ENCODE results near the gene DDX47.

GRCh38 chr12:12784911-12785814, 28.0 kb upstream of the DDX47 start, which contains the start of gene APOLD1:
- TF ChIP-seq, protein P1, sequence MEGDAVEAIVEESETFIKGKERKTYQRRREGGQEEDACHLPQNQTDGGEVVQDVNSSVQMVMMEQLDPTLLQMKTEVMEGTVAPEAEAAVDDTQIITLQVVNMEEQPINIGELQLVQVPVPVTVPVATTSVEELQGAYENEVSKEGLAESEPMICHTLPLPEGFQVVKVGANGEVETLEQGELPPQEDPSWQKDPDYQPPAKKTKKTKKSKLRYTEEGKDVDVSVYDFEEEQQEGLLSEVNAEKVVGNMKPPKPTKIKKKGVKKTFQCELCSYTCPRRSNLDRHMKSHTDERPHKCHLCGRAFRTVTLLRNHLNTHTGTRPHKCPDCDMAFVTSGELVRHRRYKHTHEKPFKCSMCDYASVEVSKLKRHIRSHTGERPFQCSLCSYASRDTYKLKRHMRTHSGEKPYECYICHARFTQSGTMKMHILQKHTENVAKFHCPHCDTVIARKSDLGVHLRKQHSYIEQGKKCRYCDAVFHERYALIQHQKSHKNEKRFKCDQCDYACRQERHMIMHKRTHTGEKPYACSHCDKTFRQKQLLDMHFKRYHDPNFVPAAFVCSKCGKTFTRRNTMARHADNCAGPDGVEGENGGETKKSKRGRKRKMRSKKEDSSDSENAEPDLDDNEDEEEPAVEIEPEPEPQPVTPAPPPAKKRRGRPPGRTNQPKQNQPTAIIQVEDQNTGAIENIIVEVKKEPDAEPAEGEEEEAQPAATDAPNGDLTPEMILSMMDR (IDR thresholded peaks at IDR 0.05; ENCODE audit: insufficient read depth, low read length, poor library complexity, severe bottlenecking): no peak
- TF ChIP-seq EZH2phosphoT487 (conservative IDR thresholded peaks at IDR 0.05; ENCODE audit: low read length): no peak

All from SU-DHL-6 (cell line).